ENCODE results near the gene ELMO1. TPM values are rescaled to one million over a fixed set of nuclear protein-coding genes. Genes with fewer than 3 reads are reported as not detected.
A peak's percentile ranks its signal among the peaks of the same experiment; 100 is the strongest.

ELMO1 gene
- total and polyA plus RNA-seq, 12 donors = 7.5 to 46.8 (median 14.9) TPM

- peak; percentile 59 to 90 (median 84) for DNase-seq
- Histone ChIP-seq H3K27me3 (no peaks in the 10 kb centered on the region), H3K27ac (peak overlapping the region in 4 of 5 donors; percentile 67 to 84 (median 72)), H3K9me3 (replicated peaks in 1 of 3) (no peaks in the 10 kb centered on the region), H3K4me3 (no peak overlapping the region), H3K36me3 (replicated peaks in 1 of 2) (no peaks in the 10 kb centered on the region), H3K4me1 (replicated peaks in 1 of 2) (peaks cover 19 to 40% of the 10 kb centered on the region in 2 donors)
- intact Hi-C loops (cut with DNase I) = no loop called here
- 38 to 56% (median 45%) methylated on average over 2 to 3 of the region's 3 CpGs for WGBS, 4 donors
- TF ChIP-seq CTCF (IDR thresholded peaks at IDR 0.05) (no peak), POLR2A (IDR thresholded peaks at IDR 0.05) (peak in 1 of 2 donors; percentile 53)
Measured at GRCh38 chr7:37112876-37113275, 335.8 kb downstream of the ELMO1 start.

GRCh38 chr7:37112218-37112617 is 336.4 kb downstream of the ELMO1 start:
- Histone ChIP-seq H3K27me3 (no peaks in the 10 kb centered on the region), H3K27ac (peak overlapping the region in 3 of 5 donors; percentile 67 to 76 (median 68)), H3K9me3 (replicated peaks in 1 of 3) (no peaks in the 10 kb centered on the region), H3K4me1 (replicated peaks in 1 of 2) (peaks cover 19 to 40% of the 10 kb centered on the region in 2 donors), H3K36me3 (replicated peaks in 1 of 2) (no peaks in the 10 kb centered on the region), H3K4me3 (no peak overlapping the region)
- intact Hi-C loops (cut with DNase I) = no loop called here
- DNase-seq = no peak
- 62 to 88% (median 80%) methylated on average over 2 of the region's 2 CpGs for WGBS, 4 donors
- no peak for TF ChIP-seq POLR2A (IDR thresholded peaks at IDR 0.05)
- TF ChIP-seq CTCF (IDR thresholded peaks at IDR 0.05) = no peak

GRCh38 chr7:37111459-37111858 is 337.2 kb downstream of the ELMO1 start:
- Histone ChIP-seq H3K4me1 (replicated peaks in 1 of 2) (peaks cover 19 to 40% of the 10 kb centered on the region in 2 donors), H3K36me3 (replicated peaks in 1 of 2) (no peaks in the 10 kb centered on the region), H3K27me3 (no peaks in the 10 kb centered on the region), H3K27ac (no peak overlapping the region), H3K4me3 (no peak overlapping the region), H3K9me3 (replicated peaks in 1 of 3) (no peaks in the 10 kb centered on the region)
- no peak for DNase-seq
- 94 to 100% (median 99%) methylated on average over 1 of the region's 1 CpG for WGBS, 4 donors
- no peak for TF ChIP-seq CTCF (IDR thresholded peaks at IDR 0.05)
- no peak for TF ChIP-seq POLR2A (IDR thresholded peaks at IDR 0.05)
- intact Hi-C loops (cut with DNase I) = no loop called here

GRCh38 chr7:37110660-37111424 is 337.8 kb downstream of the ELMO1 start:
- H3K36me3 ChIP-seq (replicated peaks in 1 of 2) = no peaks in the 10 kb centered on the region
- intact Hi-C loops (cut with DNase I) = no loop called here
- no peak overlapping the region for H3K27ac ChIP-seq
- no peak for DNase-seq
- peaks cover 19 to 40% of the 10 kb centered on the region in 2 donors for H3K4me1 ChIP-seq (replicated peaks in 1 of 2)
- 79 to 89% (median 87%) methylated on average over 5 of the region's 5 CpGs for WGBS, 4 donors
- H3K27me3 ChIP-seq = no peaks in the 10 kb centered on the region
- no peak overlapping the region for H3K4me3 ChIP-seq
- TF ChIP-seq POLR2A (IDR thresholded peaks at IDR 0.05) (no peak), CTCF (IDR thresholded peaks at IDR 0.05) (no peak)
- no peaks in the 10 kb centered on the region for H3K9me3 ChIP-seq (replicated peaks in 1 of 3)

Data from adrenal gland (tissue), 12 donors.